Calu3 (cell line): ENCODE results near the gene CABCOCO1. TPM values are rescaled to one million over a fixed set of nuclear protein-coding genes. Genes with fewer than 3 reads are reported as not detected.
A peak's percentile ranks its signal among the peaks of the same experiment; 100 is the strongest.

Source experiments
- BruUV-seq: library from RNA; stranded (reverse); fragments of 400-500 nt; replicated peaks from 2 replicates; lab custom pipeline; 2021; lab: Mats Ljungman, UMichigan
- CTCF ChIA-PET: fragments of 300-600 bp; sonication (Branson Sonifier 250); formaldehyde crosslinking; loops from one replicate; lab custom pipeline; 2022; ENCODE audit warnings: antibody characterized with exemption; lab: Charles Lee
- DNase-seq: peaks from one replicate; pipeline ENCODE4 v3.0.0; 2022
- H3K27ac Mint-ChIP-seq: one replicate; pipeline ENCODE4 v1.8.0; 2022; ENCODE audit warnings: mixed read lengths; ENCODE audit not compliant: unreplicated experiment
- H3K27me3 Mint-ChIP-seq: one replicate; pipeline ENCODE4 v1.8.0; 2022; ENCODE audit warnings: mixed read lengths; ENCODE audit not compliant: unreplicated experiment
- H3K36me3 Mint-ChIP-seq: one replicate; pipeline ENCODE4 v1.8.0; 2022; ENCODE audit warnings: mild to moderate bottlenecking, moderate library complexity, mixed read lengths; ENCODE audit not compliant: insufficient read depth, unreplicated experiment
- H3K4me1 Mint-ChIP-seq: one replicate; pipeline ENCODE4 v1.8.0; 2022; ENCODE audit warnings: mild to moderate bottlenecking, low read depth, mixed read lengths; ENCODE audit not compliant: unreplicated experiment
- H3K4me3 Mint-ChIP-seq: one replicate; pipeline ENCODE4 v1.8.0; 2022; ENCODE audit warnings: mild to moderate bottlenecking, low read depth, moderate library complexity, mixed read lengths; ENCODE audit not compliant: unreplicated experiment
- H3K9me3 Mint-ChIP-seq: one replicate; pipeline ENCODE4 v1.8.0; 2022; ENCODE audit warnings: low read depth, mixed read lengths; ENCODE audit not compliant: unreplicated experiment
- intact Hi-C: fragments of 100-400 bp; cut with micrococcal nuclease; formaldehyde crosslinking; loops from one replicate; pipeline ENCODE4 v1.10.0; 2022; ENCODE audit not compliant: unreplicated experiment
- total RNA-seq: library from RNA; stranded (reverse); gene quantifications from 2 replicates; pipeline ENCODE4 v1.2.3, GENCODE V29; 2022
- TF ChIP-seq, protein P1 (sequence below): fragments of 200-600 bp; IDR thresholded peaks from one replicate; pipeline ENCODE4 v1.8.0; 2022; ENCODE audit warnings: antibody characterized with exemption; ENCODE audit not compliant: unreplicated experiment

The CABCOCO1 gene
- total RNA-seq, 1 experiment from 2014 or later, result not detected

DNA sequence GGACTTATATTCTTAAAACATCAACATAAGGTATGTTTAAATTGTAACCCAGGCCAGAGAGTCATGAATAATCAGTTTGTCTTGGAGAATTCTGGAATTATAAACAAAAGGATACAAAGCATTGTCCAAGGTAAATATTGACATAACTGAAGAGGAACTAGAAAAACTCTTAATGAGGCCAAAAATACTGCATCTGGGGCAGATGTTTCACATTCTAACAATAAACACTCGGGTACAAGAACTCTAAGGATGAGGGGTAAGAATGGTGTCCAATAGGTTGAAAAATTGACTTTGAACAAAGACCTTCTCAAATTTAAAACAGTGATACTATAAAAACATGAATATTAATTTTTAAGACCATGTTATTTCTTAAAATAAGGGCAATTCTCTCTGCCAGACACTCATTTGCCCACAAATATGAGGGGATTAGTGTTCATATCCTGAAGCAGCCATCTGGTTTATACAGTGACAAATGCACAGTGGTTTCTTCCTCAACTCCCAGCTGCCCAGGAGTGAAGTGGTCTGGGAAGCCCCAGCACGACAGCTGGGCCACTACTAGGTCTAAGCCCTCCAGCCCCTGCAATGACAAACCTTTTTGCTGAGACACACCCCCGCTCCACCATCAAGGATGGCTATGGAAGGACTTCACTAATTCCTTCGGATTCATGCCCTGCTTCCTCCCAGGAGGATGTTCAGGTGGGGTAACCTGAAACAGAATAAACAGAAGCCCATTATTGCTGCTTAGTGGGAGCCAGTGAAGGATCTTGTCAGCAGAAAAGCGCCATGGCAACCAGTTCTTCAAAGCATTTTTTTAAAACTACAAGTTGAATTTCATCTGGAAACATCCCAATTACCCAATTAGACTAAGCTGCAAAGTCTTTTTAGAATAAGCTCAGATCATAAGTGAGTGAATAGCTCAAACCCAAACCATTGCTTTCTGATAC lies 131.3 kb downstream of the CABCOCO1 start:
- H3K36me3 Mint-ChIP-seq, result no peaks in the 10 kb centered on the region
- intact Hi-C loops, result no loop called here
- H3K4me3 Mint-ChIP-seq, result no peak overlapping the region
- DNase-seq, result no peak
- H3K9me3 Mint-ChIP-seq, result peaks cover 2% of the 10 kb centered on the region
- CTCF ChIA-PET, result no interaction called here
- H3K27me3 Mint-ChIP-seq, result no peaks in the 10 kb centered on the region
- no peak overlapping the region for H3K27ac Mint-ChIP-seq
- TF ChIP-seq, protein P1, sequence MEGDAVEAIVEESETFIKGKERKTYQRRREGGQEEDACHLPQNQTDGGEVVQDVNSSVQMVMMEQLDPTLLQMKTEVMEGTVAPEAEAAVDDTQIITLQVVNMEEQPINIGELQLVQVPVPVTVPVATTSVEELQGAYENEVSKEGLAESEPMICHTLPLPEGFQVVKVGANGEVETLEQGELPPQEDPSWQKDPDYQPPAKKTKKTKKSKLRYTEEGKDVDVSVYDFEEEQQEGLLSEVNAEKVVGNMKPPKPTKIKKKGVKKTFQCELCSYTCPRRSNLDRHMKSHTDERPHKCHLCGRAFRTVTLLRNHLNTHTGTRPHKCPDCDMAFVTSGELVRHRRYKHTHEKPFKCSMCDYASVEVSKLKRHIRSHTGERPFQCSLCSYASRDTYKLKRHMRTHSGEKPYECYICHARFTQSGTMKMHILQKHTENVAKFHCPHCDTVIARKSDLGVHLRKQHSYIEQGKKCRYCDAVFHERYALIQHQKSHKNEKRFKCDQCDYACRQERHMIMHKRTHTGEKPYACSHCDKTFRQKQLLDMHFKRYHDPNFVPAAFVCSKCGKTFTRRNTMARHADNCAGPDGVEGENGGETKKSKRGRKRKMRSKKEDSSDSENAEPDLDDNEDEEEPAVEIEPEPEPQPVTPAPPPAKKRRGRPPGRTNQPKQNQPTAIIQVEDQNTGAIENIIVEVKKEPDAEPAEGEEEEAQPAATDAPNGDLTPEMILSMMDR, result no peak
- peaks cover 28% of the 10 kb centered on the region for H3K4me1 Mint-ChIP-seq
- BruUV-seq, result no TSS peak

GRCh38 chr10:61795147-61795546 lies 132.4 kb downstream of the CABCOCO1 start:
- BruUV-seq, result no TSS peak
- TF ChIP-seq, protein P1, result no peak
- H3K4me1 Mint-ChIP-seq, result peaks cover 28% of the 10 kb centered on the region

DNA sequence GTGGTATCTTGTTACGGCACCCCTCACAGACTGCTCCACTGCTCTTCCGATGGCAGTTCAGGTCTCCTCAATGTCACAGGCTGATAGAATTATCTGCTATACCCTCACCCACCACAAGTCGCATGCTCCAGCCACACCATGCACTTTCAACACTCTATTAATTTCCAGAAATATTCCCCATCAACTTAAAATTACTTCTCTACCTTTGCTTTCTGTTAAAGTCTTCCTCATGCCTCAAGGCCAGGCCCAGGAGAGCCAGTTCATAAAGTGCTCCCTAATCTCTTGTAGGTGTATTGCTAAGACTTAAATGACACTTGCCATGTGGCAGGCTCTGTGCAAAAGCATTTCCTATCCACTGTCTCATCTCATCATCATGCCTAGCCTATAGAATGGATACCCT lies 132.8 kb downstream of the CABCOCO1 start:
- CTCF ChIA-PET, result no interaction called here
- BruUV-seq, result no TSS peak
- TF ChIP-seq, protein P1, result peak; percentile 18
- DNase-seq, result peak; percentile 11
- Mint-ChIP-seq H3K27ac (no peak overlapping the region), H3K27me3 (no peaks in the 10 kb centered on the region), H3K4me3 (no peak overlapping the region), H3K9me3 (no peaks in the 10 kb centered on the region), H3K4me1 (peaks cover 28% of the 10 kb centered on the region), H3K36me3 (no peaks in the 10 kb centered on the region)
- intact Hi-C loops, result no loop called here

More at GRCh38 chr10:61795147-61795546, 132.4 kb downstream of the CABCOCO1 start:
- Mint-ChIP-seq H3K36me3 (no peaks in the 10 kb centered on the region), H3K27me3 (no peaks in the 10 kb centered on the region), H3K4me3 (no peak overlapping the region), H3K9me3 (no peaks in the 10 kb centered on the region), H3K27ac (no peak overlapping the region)
- CTCF ChIA-PET, result no interaction called here
- intact Hi-C loops, result no loop called here
- DNase-seq, result no peak

- no TSS peak for BruUV-seq
- Mint-ChIP-seq H3K27ac (no peak overlapping the region), H3K36me3 (no peaks in the 10 kb centered on the region), H3K9me3 (no peaks in the 10 kb centered on the region), H3K4me3 (no peak overlapping the region), H3K4me1 (peaks cover 20% of the 10 kb centered on the region), H3K27me3 (no peaks in the 10 kb centered on the region)
- CTCF ChIA-PET, result no interaction called here
- no peak for DNase-seq
- intact Hi-C loops, result no loop called here
- TF ChIP-seq, protein P1, result no peak
These were observed 134.1 kb downstream of the CABCOCO1 start for GRCh38 chr10:61796785-61797184.
